Transverse colon (tissue), 4 donors: Measurements from ENCODE around the gene RNF13. TPM values are rescaled to one million over a fixed set of nuclear protein-coding genes. Genes with fewer than 3 reads are reported as not detected.

Experiments used
- DNase-seq: peaks from one replicate; pipeline ENCODE4 v3.0.0-alpha.2; 2019
- H3K27ac ChIP-seq, 4 donors: fragments of 200-600 bp; sonication (generic); 2 replicates each; pipeline ENCODE4 v1.5.1; 2016 to 2018; ENCODE audit warnings: inconsistent platforms in 4 of 4
- H3K27me3 ChIP-seq: fragments of 200-600 bp; sonication (generic); 2 replicates; pipeline ENCODE4 v1.5.1; 2017; ENCODE audit warnings: inconsistent platforms
- H3K36me3 ChIP-seq, 4 donors: fragments of 200-600 bp; sonication (generic); 2 replicates each; pipeline ENCODE4 v1.5.1; 2017 to 2019; ENCODE audit warnings: inconsistent platforms in 4 of 4
- H3K4me1 ChIP-seq, 4 donors: fragments of 200-600 bp; sonication (generic); 2 replicates each; pipeline ENCODE4 v1.5.1; 2017 to 2020; ENCODE audit warnings: inconsistent platforms in 4 of 4
- H3K4me3 ChIP-seq, 4 donors: fragments of 200-600 bp; sonication (generic); 1 replicate in 1 of 4; 2 replicates in 3 of 4; pipeline versions ENCODE4 v1.5.1 to v1.6.1; 2017 to 2019; ENCODE audit warnings: inconsistent platforms in 4 of 4
- H3K9me3 ChIP-seq, 2 donors: fragments of 200-600 bp; sonication (generic); 2 replicates each; pipeline ENCODE4 v1.5.1; 2017 to 2019; ENCODE audit warnings: inconsistent platforms in 2 of 2
- EP300 ChIP-seq: sonication (generic); formaldehyde crosslinking; IDR thresholded peaks from one replicate; pipeline ENCODE4 v1.6.1; 2017; ENCODE audit warnings: antibody characterized with exemption, low read depth
- POLR2A ChIP-seq: fragments of 450-650 bp; IDR thresholded peaks from one replicate; pipeline ENCODE4 v1.6.1; 2016; ENCODE audit warnings: antibody characterized with exemption, mild to moderate bottlenecking, moderate library complexity
- POLR2AphosphoS5 ChIP-seq, 3 donors: sonication (generic); formaldehyde crosslinking; IDR thresholded peaks; one replicate each; pipeline ENCODE4 v1.6.1; 2016; ENCODE audit warnings: antibody characterized with exemption in 3 of 3
- WGBS, 2 donors: methylation state at CpG; one replicate each; pipeline ENCODE4 v1.1.5; 2018; ENCODE audit warnings: low coverage in 1 of 2; 5-methylcytosine and 5-hydroxymethylcytosine counted together
- in situ Hi-C, 4 donors: fragments of 200-750 bp; cut with MboI; loops; one replicate each; pipeline versions ENCODE4 v1.15.0 to v1.15.1; 2017; ENCODE audit warnings: low sequenced_read_pairs in 3 of 4, low pct_ligation_motif_present in 1 of 4, low pct_unique_long_range_greater_than_20kb in 1 of 4
- intact Hi-C: fragments of 100-400 bp; cut with DNase I; formaldehyde crosslinking; loops from one replicate; pipeline ENCODE4 v1.15.1; 2023; ENCODE audit warnings: low total_unique reads
- total RNA-seq, 4 donors: library from RNA; depleted of rRNA; stranded (reverse); fragments of >200 nt; gene quantifications; one replicate each; pipeline ENCODE4 v1.1.0, GENCODE V29; 2016
- TF ChIP-seq, protein P1 (sequence below), 5 experiments: fragments of 200-600 bp in 3 of 5; fragments of 450-650 bp in 2 of 5; sonication (generic) in 3 of 5; IDR thresholded peaks; 1 replicate in 2 of 5; 2 replicates in 3 of 5; pipeline ENCODE4 v1.5.1; 2016 to 2017; ENCODE audit warnings: antibody characterized with exemption in 5 of 5, inconsistent platforms in 3 of 5, mild to moderate bottlenecking in 2 of 5, moderate library complexity in 1 of 5

RNF13 gene
- total RNA-seq, 4 donors from 2014 or later, result 18.3 to 68.6 (median 42.8) TPM

DNA sequence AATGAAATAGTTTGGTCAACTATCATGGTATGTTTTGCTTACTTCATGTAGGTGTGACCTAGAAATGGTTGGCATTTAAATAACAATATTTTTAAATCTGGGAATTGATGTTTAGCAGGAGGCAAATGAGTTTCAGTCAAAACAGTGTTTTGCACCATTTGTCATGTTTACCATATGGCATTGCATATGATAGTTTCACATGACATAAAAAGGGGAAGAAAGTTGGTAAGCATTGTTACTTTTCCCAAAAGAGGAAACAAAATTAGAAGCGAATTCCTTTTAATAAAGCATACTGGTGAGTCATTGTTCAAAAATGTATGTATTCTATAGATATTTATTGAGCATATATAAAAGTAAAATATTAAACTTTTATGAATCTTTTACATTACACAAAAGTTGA is 2.3 kb downstream of the RNF13 start:
- TF ChIP-seq POLR2AphosphoS5 (IDR thresholded peaks at IDR 0.05) (no peak), POLR2A (no peak), EP300 (no peak)
- TF ChIP-seq, protein P1, sequence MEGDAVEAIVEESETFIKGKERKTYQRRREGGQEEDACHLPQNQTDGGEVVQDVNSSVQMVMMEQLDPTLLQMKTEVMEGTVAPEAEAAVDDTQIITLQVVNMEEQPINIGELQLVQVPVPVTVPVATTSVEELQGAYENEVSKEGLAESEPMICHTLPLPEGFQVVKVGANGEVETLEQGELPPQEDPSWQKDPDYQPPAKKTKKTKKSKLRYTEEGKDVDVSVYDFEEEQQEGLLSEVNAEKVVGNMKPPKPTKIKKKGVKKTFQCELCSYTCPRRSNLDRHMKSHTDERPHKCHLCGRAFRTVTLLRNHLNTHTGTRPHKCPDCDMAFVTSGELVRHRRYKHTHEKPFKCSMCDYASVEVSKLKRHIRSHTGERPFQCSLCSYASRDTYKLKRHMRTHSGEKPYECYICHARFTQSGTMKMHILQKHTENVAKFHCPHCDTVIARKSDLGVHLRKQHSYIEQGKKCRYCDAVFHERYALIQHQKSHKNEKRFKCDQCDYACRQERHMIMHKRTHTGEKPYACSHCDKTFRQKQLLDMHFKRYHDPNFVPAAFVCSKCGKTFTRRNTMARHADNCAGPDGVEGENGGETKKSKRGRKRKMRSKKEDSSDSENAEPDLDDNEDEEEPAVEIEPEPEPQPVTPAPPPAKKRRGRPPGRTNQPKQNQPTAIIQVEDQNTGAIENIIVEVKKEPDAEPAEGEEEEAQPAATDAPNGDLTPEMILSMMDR (IDR thresholded peaks at IDR 0.05), result no peak
- Histone ChIP-seq H3K9me3 (no peaks in the 10 kb centered on the region), H3K4me1 (peaks cover 16 to 57% (median 39%) of the 10 kb centered on the region in 4 donors), H3K27me3 (no peaks in the 10 kb centered on the region), H3K27ac (peak overlapping the region in 3 of 4 donors; percentile 30 to 98 (median 96)), H3K4me3 (peak overlapping the region in 1 of 4 donors; percentile 78), H3K36me3 (no peaks in the 10 kb centered on the region)
- intact Hi-C loops, result no loop called here
- in situ Hi-C loops, result no loop called here
- no peak for DNase-seq
- 71 to 75% methylated on average over 1 of the region's 1 CpG for WGBS, 2 donors

DNA sequence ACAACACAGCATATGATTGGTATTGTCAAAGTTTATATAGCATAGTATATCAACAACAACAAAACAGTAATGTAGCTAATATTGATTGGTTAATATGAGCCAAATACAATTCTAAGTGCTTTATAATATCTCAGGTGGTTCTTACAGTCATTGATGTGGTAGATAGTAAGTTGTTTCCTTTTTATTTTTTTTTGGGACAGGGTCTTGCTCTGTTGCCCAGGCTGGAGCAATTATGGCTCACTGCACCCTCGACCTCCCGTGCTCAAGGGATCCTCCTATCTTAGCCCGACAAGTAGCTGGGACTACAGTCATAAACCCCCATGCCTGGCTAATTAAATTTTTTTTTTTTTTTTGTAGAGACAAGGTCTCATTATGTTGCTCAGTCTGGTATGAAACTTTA is 2.7 kb downstream of the RNF13 start:
- H3K36me3 ChIP-seq, result no peaks in the 10 kb centered on the region
- DNase-seq, result no peak
- peaks cover 16 to 60% (median 39%) of the 10 kb centered on the region in 4 donors for H3K4me1 ChIP-seq
- in situ Hi-C loops (no loop called here), intact Hi-C loops (no loop called here)
- H3K4me3 ChIP-seq, result no peak overlapping the region
- no peaks in the 10 kb centered on the region for H3K27me3 ChIP-seq
- TF ChIP-seq POLR2A (no peak), POLR2AphosphoS5 (IDR thresholded peaks at IDR 0.05) (no peak), EP300 (no peak)
- TF ChIP-seq, protein P1 (IDR thresholded peaks at IDR 0.05), result no peak
- WGBS, 2 donors, result 69 to 75% methylated on average over 3 of the region's 3 CpGs
- H3K27ac ChIP-seq, result peak overlapping the region in 3 of 4 donors; percentile 29 to 37 (median 30)
- no peaks in the 10 kb centered on the region for H3K9me3 ChIP-seq

DNA sequence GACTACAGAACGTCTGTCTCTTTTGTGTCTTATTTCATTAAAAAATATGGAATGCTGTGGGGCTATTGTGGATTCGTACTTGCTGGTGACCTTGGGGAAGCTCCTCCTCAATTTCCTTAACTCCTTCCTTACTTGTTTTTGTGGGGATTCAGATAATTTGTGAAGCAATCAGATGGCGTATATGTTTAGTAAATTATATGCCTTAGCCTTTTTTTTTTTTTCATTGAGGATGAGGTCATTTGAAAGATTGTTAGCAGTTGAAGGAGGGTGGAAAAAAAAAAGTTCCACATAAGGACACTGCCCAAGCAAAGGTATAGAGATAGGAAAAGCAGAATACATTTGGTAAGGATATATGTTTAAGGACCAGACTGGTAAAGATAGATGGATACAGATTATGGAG is 3.3 kb downstream of the RNF13 start:
- no peaks in the 10 kb centered on the region for H3K36me3 ChIP-seq
- intact Hi-C loops, result no loop called here
- WGBS, 2 donors, result 53% methylated on average over 3 of the region's 3 CpGs
- H3K27ac ChIP-seq, result peak overlapping the region; percentile 12 to 37 (median 30)
- H3K27me3 ChIP-seq, result no peaks in the 10 kb centered on the region
- in situ Hi-C loops, result no loop called here
- H3K9me3 ChIP-seq, result no peaks in the 10 kb centered on the region
- TF ChIP-seq POLR2AphosphoS5 (IDR thresholded peaks at IDR 0.05), result no peak
- H3K4me1 ChIP-seq, result peaks cover 16 to 60% (median 39%) of the 10 kb centered on the region in 4 donors
- DNase-seq, result no peak
- H3K4me3 ChIP-seq, result no peak overlapping the region

DNA sequence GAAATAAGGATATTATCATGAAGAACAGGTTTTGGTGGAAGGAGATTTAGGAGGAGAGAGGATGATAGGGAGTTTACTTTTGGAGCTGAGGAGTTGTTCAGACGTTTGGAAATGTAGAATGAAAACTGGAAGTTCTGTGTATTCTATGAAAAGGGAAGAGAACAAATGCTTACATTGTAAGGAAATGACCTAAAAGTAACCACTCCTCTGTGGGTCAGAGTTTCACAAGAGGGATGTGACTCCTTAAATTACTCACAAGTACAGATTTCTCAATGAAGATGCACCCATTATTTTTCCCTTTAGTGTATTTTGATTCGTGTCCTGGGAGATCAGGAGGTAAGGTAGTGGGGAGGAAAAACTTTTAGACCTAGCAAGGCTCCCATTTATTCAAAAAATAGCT is 4.0 kb downstream of the RNF13 start:
- DNase-seq, result no peak
- Histone ChIP-seq H3K27ac (peak overlapping the region in 3 of 4 donors; percentile 12 to 37 (median 30)), H3K4me3 (no peak overlapping the region), H3K9me3 (no peaks in the 10 kb centered on the region), H3K36me3 (no peaks in the 10 kb centered on the region), H3K27me3 (no peaks in the 10 kb centered on the region), H3K4me1 (peaks cover 14 to 58% (median 37%) of the 10 kb centered on the region in 4 donors)
- TF ChIP-seq POLR2A, result no peak
- TF ChIP-seq EP300, result no peak
- TF ChIP-seq, protein P1 (IDR thresholded peaks at IDR 0.05), result no peak
- TF ChIP-seq POLR2AphosphoS5 (IDR thresholded peaks at IDR 0.05), result no peak
- 38 to 55% methylated on average over 2 of the region's 2 CpGs for WGBS, 2 donors
- in situ Hi-C loops (no loop called here), intact Hi-C loops (no loop called here)

DNA sequence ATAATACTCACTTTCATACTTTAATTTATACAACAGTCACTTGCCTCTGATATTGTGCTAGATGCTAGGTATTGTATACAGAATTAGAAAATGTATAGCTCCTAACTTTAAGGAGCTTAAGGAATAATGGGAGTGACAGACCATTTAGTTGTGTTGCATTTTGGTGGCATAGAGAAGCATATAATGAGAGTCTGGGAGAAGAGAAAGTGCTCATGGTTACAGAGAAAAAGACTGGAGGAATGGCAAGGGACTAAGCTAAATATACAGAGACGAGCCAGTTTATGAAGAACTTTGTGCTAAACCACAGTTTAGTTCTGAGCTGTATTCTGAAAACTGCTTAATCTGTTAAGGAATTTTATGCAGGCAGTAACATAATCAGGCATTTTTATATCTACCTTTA is 6.4 kb downstream of the RNF13 start:
- no peaks in the 10 kb centered on the region for H3K9me3 ChIP-seq
- no peak for DNase-seq
- H3K36me3 ChIP-seq, result no peaks in the 10 kb centered on the region
- H3K27ac ChIP-seq, result no peak overlapping the region
- peaks cover 11 to 48% (median 27%) of the 10 kb centered on the region in 4 donors for H3K4me1 ChIP-seq
- in situ Hi-C loops (no loop called here), intact Hi-C loops (no loop called here)
- no peak overlapping the region for H3K4me3 ChIP-seq
- WGBS, 2 donors, result 78 to 84% methylated on average over 1 of the region's 1 CpG
- no peaks in the 10 kb centered on the region for H3K27me3 ChIP-seq
- TF ChIP-seq, protein P1 (IDR thresholded peaks at IDR 0.05), result no peak
- TF ChIP-seq POLR2AphosphoS5 (IDR thresholded peaks at IDR 0.05), result no peak
- TF ChIP-seq EP300, result no peak
- TF ChIP-seq POLR2A, result no peak
